ENCODE data around the gene DDRGK1.

DNA sequence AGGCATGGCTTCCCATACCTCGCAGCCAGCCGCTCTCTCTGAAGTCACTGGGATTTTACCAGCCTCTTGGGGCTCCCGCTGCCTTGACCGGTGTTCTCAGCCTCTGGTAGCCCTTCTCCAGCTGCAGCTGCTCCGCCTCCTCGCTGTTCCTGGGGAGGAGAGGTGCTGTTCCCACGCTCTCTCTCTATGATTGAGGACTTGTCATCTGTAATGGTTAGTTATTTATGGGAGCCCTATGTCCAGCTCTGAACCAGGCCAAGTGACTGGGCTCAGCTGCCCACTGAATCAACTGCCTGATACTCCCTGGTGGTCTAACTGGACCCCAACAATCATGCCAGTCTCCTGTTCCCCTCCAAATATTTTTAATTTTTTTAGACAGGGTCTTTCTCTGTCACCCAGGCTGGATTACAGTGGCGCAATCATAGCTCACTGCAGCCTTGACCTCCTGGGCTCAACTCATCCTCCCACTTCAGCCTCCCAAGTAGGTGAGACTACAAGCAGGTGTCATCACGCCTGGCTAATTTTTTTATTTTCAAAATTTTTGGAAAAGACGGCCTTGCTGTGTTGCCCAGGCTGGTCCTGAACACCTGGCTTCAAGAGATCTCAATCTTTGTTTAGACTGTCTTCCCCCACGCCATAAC is 39.4 kb upstream of the DDRGK1 start:
- TF ChIP-seq CTCF (IDR thresholded peaks at IDR 0.05; ENCODE audit: low read depth, low read length): no peak
- TF ChIP-seq EZH2phosphoT487 (IDR thresholded peaks at IDR 0.05; ENCODE audit: low read depth): no peak
